Breast epithelium (tissue), 3 donors: ENCODE data around the gene UBE4B.

Source experiments
- CTCF ChIP-seq, 3 donors: fragments of 450-650 bp; IDR thresholded peaks; one replicate each; pipeline ENCODE4 v1.5.1; 2016 to 2017; ENCODE audit warnings: antibody characterized with exemption in 3 of 3, mild to moderate bottlenecking in 3 of 3, moderate library complexity in 3 of 3
- POLR2AphosphoS5 ChIP-seq, 3 donors: sonication (generic); formaldehyde crosslinking; IDR thresholded peaks; one replicate each; pipeline ENCODE4 v1.6.1; 2017; ENCODE audit warnings: antibody characterized with exemption in 3 of 3

DNA sequence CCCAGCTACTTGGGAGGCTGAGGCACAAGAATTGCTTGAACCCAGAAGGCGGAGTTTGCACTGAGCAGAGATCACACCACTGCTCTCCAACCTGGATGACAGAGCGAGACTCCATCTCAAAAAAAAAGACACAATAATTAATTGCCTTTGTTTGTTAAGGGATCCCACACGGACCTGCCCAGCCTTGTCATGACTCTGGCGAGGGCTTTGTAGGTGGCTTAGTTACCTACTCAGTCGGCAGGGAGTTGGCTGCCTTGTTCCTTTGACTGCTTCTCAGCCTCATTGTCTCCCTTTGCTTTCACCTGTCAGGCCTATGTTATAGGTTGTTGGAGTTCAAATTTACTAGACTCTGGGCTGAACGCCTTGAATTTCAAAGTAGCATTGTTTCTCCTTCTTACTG, 82.0 kb downstream of the UBE4B start:
- no peak for TF ChIP-seq CTCF (IDR thresholded peaks at IDR 0.05)
- TF ChIP-seq POLR2AphosphoS5 (IDR thresholded peaks at IDR 0.05) = no peak
